HEK293T (cell line): ENCODE measurements around the gene SCARB1.

ENCODE experiments used
- CTCF ChIA-PET: fragments of 350-600 bp; formaldehyde crosslinking; extraction: SDS; loops from one replicate; lab custom pipeline; 2021; ENCODE audit warnings: antibody characterized with exemption, inconsistent platforms; lab: Yijun Ruan, JAX
- POLR2A ChIA-PET: fragments of 350-600 bp; formaldehyde crosslinking; extraction: SDS; loops from one replicate; lab custom pipeline; 2020; ENCODE audit warnings: antibody characterized with exemption, inconsistent platforms; lab: Yijun Ruan, JAX
- DNase-seq: peaks from one replicate; pipeline ENCODE4 v3.0.0; 2012; ENCODE audit warnings: mixed read lengths; ENCODE audit errors: extremely low spot score
- ARNT ChIP-seq: fragments of 450-650 bp; IDR thresholded peaks from 2 replicates; pipeline ENCODE4 v1.6.1; 2017; ENCODE audit warnings: mild to moderate bottlenecking
- BHLHE40 ChIP-seq: fragments of 450-650 bp; IDR thresholded peaks from 2 replicates; pipeline ENCODE4 v1.6.1; 2016; ENCODE audit warnings: mild to moderate bottlenecking, moderate library complexity, borderline replicate concordance
- CTBP1 ChIP-seq: fragments of 450-650 bp; IDR thresholded peaks from 2 replicates; pipeline ENCODE4 v1.6.1; 2016; ENCODE audit warnings: borderline replicate concordance
- ELF4 ChIP-seq: fragments of 450-650 bp; IDR thresholded peaks from 2 replicates; pipeline ENCODE4 v1.6.1; 2017; ENCODE audit warnings: antibody characterized with exemption
- FOXA1 ChIP-seq: fragments of 450-650 bp; IDR thresholded peaks from 2 replicates; pipeline ENCODE4 v1.6.1; 2016; ENCODE audit warnings: mild to moderate bottlenecking
- FOXK2 ChIP-seq: fragments of 450-650 bp; IDR thresholded peaks from 2 replicates; pipeline ENCODE4 v1.6.1; 2016; ENCODE audit warnings: mild to moderate bottlenecking
- FOXM1 ChIP-seq: fragments of 450-650 bp; IDR thresholded peaks from 2 replicates; pipeline ENCODE4 v1.6.1; 2017; ENCODE audit warnings: mild to moderate bottlenecking, borderline replicate concordance
- HDGF ChIP-seq: fragments of 450-650 bp; IDR thresholded peaks from 2 replicates; pipeline ENCODE4 v1.6.1; 2017; ENCODE audit warnings: antibody characterized with exemption, borderline replicate concordance
- L3MBTL2 ChIP-seq: fragments of 450-650 bp; conservative IDR thresholded peaks from 2 replicates; pipeline ENCODE4 v1.6.1; 2016; ENCODE audit warnings: mild to moderate bottlenecking
- LEF1 ChIP-seq: fragments of 450-650 bp; IDR thresholded peaks from 2 replicates; pipeline ENCODE4 v1.6.1; 2017; ENCODE audit warnings: mild to moderate bottlenecking, borderline replicate concordance
- NFRKB ChIP-seq: fragments of 450-650 bp; IDR thresholded peaks from 2 replicates; pipeline ENCODE4 v1.6.1; 2016; ENCODE audit warnings: mild to moderate bottlenecking, moderate library complexity
- PKNOX1 ChIP-seq: fragments of 450-650 bp; IDR thresholded peaks from 2 replicates; pipeline ENCODE4 v1.6.1; 2016
- SP1 ChIP-seq: fragments of 450-650 bp; IDR thresholded peaks from 2 replicates; pipeline ENCODE4 v1.6.1; 2017
- SUZ12 ChIP-seq: fragments of 450-650 bp; IDR thresholded peaks from 2 replicates; pipeline ENCODE4 v1.6.1; 2016; ENCODE audit warnings: mild to moderate bottlenecking
- TARDBP ChIP-seq: fragments of 450-650 bp; IDR thresholded peaks from 2 replicates; pipeline ENCODE4 v1.6.1; 2016
- ZNF384 ChIP-seq: fragments of 450-650 bp; IDR thresholded peaks from 2 replicates; pipeline ENCODE4 v1.6.1; 2016

Gene SCARB1

GRCh38 chr12:124854637-124855184, 9.0 kb downstream of the SCARB1 start:
- no peak for TF ChIP-seq SP1
- no peak for TF ChIP-seq LEF1
- TF ChIP-seq FOXK2, result no peak
- POLR2A ChIA-PET, result no interaction called here
- CTCF ChIA-PET, result interaction anchor here (0.5 kb wide), 1 partner anchor 77 kb away, joined by 4 read pairs; no protein-coding TSS in a partner anchor
- no peak for DNase-seq

GRCh38 chr12:124853781-124854636, 9.7 kb downstream of the SCARB1 start:
- ChIA-PET POLR2A (no interaction called here), CTCF (no interaction called here)
- no peak for DNase-seq
- no peak for TF ChIP-seq FOXM1
- TF ChIP-seq TARDBP, result no peak
- TF ChIP-seq L3MBTL2, result no peak
- TF ChIP-seq SP1, result no peak
- no peak for TF ChIP-seq CTBP1
- TF ChIP-seq BHLHE40, result no peak
- no peak for TF ChIP-seq HDGF
- no peak for TF ChIP-seq FOXA1
- TF ChIP-seq FOXK2, result no peak
- TF ChIP-seq ARNT, result no peak
- TF ChIP-seq LEF1, result no peak
- TF ChIP-seq PKNOX1, result no peak
- no peak for TF ChIP-seq SUZ12
- no peak for TF ChIP-seq ELF4
- TF ChIP-seq NFRKB, result no peak

GRCh38 chr12:124852911-124853427, 10.7 kb downstream of the SCARB1 start:
- ChIA-PET CTCF (no interaction called here), POLR2A (no interaction called here)
- DNase-seq, result no peak
- TF ChIP-seq ZNF384, result no peak
- TF ChIP-seq CTBP1, result no peak
- no peak for TF ChIP-seq SUZ12
- TF ChIP-seq TARDBP, result no peak
- TF ChIP-seq L3MBTL2, result no peak
- no peak for TF ChIP-seq PKNOX1

GRCh38 chr12:124852329-124852831, 11.3 kb downstream of the SCARB1 start:
- CTCF ChIA-PET, result no interaction called here
- no peak for DNase-seq
- POLR2A ChIA-PET, result no interaction called here
- TF ChIP-seq LEF1 (no peak), CTBP1 (no peak)

GRCh38 chr12:124851342-124851741, 12.3 kb downstream of the SCARB1 start:
- CTCF ChIA-PET, result interaction anchor here (1.0 kb wide), 1 partner anchor 55 kb away, joined by 3 read pairs; no protein-coding TSS in a partner anchor

More at GRCh38 chr12:124851342-124851741, 12.3 kb downstream of the SCARB1 start:
- POLR2A ChIA-PET, result no interaction called here
- no peak for DNase-seq
- TF ChIP-seq SUZ12 (no peak), SP1 (no peak), L3MBTL2 (no peak), FOXM1 (no peak), FOXA1 (no peak), BHLHE40 (no peak), ZNF384 (no peak), NFRKB (no peak), LEF1 (no peak), PKNOX1 (no peak), TARDBP (no peak), ELF4 (no peak), FOXK2 (no peak), ARNT (no peak), HDGF (no peak), CTBP1 (no peak)
